Measurements from ENCODE around the gene ADARB2.

- TF ChIP-seq, protein P1, sequence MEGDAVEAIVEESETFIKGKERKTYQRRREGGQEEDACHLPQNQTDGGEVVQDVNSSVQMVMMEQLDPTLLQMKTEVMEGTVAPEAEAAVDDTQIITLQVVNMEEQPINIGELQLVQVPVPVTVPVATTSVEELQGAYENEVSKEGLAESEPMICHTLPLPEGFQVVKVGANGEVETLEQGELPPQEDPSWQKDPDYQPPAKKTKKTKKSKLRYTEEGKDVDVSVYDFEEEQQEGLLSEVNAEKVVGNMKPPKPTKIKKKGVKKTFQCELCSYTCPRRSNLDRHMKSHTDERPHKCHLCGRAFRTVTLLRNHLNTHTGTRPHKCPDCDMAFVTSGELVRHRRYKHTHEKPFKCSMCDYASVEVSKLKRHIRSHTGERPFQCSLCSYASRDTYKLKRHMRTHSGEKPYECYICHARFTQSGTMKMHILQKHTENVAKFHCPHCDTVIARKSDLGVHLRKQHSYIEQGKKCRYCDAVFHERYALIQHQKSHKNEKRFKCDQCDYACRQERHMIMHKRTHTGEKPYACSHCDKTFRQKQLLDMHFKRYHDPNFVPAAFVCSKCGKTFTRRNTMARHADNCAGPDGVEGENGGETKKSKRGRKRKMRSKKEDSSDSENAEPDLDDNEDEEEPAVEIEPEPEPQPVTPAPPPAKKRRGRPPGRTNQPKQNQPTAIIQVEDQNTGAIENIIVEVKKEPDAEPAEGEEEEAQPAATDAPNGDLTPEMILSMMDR (IDR thresholded peaks at IDR 0.05; ENCODE audit: low read depth, low read length, poor library complexity, severe bottlenecking), result no peak
- TF ChIP-seq EZH2phosphoT487 (IDR thresholded peaks at IDR 0.05; ENCODE audit: borderline replicate concordance, low read length), result no peak
Measured at GRCh38 chr10:1492641-1493040, 244.7 kb downstream of the ADARB2 start.

Measured in DOHH2 (cell line).